GDM1 (cell line): ENCODE measurements around the gene JAG1.
"Not testable (repeated sequence)": the region's sequence is repeated elsewhere in the genome, so short reads cannot be mapped to it uniquely, and the experiment has no call there.

Experiments
- DNase-seq: peaks from one replicate; lab custom pipeline; 2025; lab: John Stamatoyannopoulos, UW

Gene JAG1

GRCh38 chr20:10637031-10637559, 36.7 kb downstream of the JAG1 start:
- DNase-seq = no peak

GRCh38 chr20:10636326-10636818, 37.4 kb downstream of the JAG1 start:
- DNase-seq = no peak

DNA sequence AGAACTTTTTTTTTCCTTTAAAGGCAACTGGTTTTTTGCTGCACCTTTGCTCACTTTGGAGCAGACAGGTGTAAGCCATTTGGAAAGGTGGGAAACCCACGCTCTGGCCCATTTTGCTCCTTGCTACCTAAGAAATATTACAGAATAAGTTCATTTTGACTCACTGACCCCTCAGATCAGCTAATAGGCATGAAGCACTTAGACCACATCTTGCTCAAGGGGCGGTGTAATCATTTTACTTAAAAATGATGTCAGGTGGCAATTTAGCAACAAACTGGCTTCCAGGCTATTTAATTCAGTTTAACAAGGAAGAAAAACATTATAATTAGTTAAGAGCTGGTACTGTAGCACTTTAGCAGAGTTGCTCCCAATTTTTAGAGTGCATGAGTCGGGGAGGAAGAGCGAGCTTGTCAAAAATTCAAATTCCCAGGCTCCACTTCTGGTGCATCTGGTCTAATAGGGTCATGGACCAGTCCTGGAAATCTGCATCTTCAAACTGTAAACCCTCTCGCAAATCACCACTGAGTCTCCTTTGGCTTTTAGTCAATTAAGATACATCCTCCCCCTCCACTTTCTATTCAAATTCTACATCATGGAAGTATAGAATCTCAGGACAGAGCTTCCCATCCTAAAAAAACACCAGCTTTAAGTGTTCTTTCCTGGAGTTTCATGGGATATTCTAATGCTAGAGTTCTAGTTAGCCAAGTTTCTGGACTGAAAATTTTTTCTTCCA, 38.2 kb downstream of the JAG1 start:
- no peak for DNase-seq

DNA sequence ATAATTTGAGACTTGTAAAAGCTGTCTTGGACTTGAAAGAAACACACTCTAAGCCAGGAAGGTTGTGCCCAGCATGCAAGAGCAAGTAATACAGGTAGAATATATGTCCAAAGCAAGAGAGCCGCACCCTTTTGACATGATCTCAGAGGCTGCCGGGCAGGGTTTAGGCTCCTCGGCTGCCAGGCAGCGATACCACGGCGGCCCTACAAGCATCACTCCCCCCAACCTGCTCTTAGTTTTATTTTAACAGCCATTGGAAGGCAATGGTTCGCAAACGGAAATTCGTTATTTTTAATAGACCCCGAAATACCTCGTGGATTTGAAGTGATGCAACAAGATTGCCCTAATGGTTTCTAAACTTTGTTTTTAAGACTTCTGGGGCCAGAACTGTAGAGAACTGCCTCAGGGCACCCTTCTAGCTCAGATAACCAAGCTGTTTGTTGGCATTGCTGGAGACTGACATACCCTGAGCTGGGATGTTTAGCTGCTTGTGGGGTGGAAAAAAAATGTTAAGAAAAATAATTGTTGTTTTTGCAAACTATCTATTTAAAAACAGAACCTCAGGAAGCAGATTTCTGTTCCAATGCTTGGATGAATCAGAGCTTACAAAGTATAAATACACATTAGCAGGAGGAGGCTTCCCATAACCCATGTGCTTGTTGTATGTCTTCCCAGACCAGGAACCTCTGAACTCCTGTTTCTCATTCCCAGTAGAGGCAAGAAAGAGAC, 39.0 kb downstream of the JAG1 start:
- no peak for DNase-seq

- no peak for DNase-seq
Measured at GRCh38 chr20:10634211-10634610, 39.6 kb downstream of the JAG1 start.

DNA sequence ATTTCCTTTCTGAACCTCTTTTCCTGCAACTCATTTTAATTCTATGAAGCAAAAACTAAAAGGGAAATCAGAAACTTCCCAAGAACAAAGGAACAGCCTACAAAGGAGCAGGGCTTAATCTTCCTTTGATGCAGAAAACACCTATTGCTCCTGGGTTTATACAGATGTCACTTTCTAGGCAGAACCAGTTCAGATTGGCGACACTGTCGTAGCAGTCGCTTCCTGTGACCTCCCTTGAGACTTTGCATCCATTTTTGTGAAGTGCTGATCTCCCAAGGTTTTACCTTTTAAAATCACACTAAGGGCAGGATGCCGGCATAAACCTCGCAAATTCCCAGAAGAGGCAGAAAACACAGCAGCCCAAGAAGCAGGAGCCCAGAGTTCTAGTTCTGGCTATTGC, 40.1 kb downstream of the JAG1 start:
- no peak for DNase-seq

DNA sequence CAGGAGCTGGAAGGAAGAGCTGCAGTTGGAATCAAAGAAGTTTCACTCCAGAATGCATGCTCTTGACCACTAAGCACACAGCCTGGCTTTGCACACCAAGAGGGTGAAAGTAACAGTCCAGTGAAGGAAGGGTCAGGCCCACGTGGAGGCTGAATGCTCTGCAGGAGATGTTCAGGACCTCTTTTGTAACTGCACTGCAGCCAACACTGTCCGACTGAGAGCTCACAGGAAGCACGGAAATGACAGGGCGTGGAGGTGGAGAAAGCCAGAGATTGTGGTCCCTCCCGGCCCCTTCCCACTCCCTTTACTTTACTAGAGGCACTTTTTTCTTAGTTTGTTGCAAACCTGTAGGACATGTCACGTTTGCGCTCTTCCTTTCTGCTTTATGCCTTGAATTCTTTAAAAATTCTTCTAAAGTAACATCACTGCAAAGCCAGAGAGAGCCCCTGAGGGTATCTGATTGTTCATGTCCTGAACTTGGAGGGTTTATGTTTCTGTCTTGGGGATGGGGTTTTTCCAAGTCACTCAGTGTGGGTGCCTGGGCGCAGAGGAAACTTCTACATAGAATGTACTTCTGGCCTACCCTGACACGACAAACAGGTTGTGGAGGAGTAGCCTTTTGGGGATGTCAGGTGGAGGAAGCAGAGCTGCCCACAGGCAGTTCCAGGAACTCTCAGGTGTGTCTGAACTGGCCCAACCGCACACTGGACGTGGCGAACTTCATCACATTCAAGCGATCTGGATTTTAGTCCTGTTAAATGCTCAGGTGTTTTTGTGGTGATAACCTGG, 40.9 kb downstream of the JAG1 start:
- no peak for DNase-seq

DNA sequence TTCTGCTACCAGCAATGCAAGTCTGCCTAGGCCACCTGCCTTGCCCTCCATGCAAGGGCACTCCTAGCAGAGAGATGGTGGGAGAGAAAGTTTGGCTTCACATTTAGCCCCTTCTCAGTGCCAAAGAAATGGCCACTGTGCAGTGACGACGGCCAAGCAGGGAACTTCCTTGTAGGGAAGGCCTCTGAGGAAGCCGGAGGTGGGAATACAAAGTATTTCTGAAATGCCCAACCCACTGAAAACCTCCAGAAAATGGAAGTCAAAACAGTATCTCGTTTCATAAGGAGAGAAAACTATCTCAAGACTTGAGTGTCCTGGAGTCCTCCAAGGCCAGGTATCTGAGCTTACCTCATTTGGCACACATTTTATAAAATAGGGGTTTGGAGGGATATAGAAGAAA, 42.7 kb downstream of the JAG1 start:
- no peak for DNase-seq

DNA sequence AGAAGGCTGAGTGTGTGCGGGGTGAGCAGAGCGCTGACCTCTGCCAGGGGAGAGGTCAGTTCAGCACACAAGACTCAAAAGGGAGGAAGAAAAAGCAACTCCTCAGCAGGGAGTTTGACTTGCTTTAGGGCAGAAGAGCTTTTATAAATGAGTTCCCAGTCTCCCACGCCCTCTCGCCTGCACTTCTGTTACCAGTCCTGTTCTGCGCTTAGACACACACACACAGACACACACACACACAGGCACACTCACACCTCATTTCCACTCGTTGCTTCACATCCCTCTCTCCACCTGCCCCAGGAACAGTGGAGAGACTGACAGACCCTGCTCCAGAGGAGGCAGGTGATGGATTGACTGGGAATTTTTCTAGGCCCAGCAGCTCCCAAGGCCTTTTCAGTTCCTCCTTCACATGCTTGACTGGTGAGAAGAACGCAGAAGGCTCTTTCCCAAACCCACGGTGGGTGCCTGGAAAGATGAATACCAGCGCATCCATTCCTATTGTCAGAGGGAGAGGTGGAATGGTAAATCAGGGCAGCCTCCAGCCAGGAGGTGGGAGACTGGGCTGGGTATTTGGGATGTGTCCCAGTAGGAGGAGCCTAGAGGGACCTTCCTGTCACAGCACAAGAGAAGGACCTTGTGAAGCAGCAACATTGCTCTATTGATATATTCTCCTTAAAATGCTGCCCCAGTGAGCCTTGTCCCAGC, 43.7 kb downstream of the JAG1 start:
- DNase-seq = no peak

GRCh38 chr20:10626896-10627295, 46.9 kb downstream of the JAG1 start:
- no peak for DNase-seq

GRCh38 chr20:10625641-10626040, 48.2 kb downstream of the JAG1 start:
- DNase-seq = no peak

- no peak for DNase-seq
Measured at GRCh38 chr20:10622657-10623418, 51.0 kb downstream of the JAG1 start.

DNA sequence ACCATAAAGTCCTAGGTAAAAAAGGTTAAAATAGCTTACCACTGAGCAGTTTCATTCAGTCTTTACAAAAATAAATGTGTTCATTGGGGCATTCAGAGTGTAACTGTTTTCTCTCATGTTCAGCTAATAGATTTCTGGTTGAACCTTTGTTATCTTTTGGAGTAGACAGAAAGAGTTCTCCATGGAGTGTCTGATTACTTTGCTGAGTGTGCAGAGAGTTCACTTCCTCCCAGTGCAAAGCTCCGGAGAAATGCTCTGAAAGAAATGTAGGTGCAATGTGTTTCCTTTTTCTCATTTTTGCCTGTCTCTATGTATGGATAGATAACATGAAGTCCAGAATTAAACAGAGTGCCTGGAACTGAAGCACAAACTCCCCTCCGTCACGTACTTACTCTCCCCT, 52.6 kb downstream of the JAG1 start:
- no peak for DNase-seq

GRCh38 chr20:10619427-10619826, 54.4 kb downstream of the JAG1 start:
- no peak for DNase-seq

GRCh38 chr20:10618611-10619245, 55.1 kb downstream of the JAG1 start:
- no peak for DNase-seq

DNA sequence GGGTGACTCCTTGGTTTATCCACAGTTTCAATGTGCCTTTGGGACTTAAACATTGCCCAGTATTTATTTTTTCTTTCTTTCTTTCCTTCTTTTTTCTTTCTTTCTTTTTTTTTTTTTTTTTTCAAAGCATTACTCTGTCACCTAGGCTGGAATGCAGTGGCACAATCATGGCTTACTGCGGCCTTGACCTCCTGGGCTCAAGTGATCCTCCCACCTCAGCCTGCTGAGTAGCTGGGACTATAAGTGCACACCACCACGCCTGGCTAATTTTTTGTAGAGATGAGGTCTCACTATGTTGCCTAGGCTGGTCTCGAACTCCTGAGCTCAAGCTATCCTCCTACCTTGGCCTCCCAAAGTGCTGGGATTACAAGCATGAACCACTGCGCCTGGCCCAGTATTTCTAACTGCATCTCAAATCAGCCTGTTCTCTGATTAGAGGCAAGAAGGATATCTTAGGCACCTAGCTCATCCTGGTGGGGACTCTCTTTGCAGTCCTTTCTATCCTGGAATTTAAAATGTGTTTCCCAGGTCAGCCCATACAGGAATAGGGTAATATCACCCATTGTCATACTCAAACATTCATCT, 56.2 kb downstream of the JAG1 start:
- not testable (repeated sequence) for DNase-seq

DNA sequence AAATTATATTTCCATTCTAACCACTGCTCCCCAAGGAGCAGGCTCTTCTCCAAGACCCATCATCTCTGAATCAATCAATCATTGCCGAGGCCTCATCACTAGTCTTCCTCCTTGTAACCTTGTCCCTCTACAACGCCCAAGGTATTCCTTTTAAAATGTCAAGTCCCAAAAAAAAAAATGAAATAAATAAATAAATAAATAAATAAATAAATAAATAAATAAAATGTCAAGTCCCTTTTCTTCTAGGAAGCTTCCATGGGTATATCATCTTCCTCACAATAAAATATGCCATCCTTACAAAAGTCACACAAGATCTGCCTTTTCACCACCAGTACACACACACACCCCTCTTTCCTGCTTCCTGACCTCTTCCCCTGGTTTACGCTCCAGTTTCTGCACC, 57.6 kb downstream of the JAG1 start:
- no peak for DNase-seq

DNA sequence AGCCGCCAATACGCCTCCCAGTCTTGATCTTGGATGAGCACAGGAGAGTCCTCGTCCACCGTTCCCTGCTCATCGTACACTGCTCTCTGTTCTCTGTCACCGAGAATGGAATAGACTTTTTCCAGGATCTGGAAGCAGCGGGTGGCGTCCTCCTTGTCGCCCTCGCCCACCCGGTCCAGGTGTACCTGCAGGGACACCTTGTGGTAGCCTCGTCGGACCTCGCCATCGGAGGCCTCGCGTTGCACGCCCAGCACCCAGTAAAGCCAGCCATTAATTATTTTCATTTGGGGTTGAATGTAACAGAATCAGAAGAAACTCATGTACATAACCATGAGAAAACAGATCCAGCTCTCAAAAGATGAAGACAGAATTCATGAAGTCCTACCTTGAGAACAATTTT, 59.9 kb downstream of the JAG1 start:
- DNase-seq = no peak

DNA sequence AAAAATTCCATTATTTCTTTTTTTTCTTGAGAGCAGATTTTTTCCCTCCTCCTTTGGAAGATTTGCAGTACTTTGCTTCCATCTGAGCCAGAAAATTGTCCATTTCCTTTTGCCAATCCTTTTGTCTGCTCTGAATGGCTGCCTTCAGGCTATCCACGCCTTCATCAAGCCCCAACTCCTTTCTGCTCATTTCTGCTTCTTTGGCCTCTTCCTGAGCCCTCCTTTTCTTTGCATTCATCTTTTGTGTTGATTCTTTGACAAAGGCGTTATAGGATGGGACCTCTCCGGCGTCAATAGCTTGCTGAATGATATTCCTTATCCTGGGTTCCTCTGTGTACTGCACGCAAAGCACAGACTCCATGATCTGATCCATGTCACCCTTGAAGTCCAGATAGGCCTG, 60.4 kb downstream of the JAG1 start:
- not testable (repeated sequence) for DNase-seq

- no peak for DNase-seq
Measured at GRCh38 chr20:10611357-10611756, 62.4 kb downstream of the JAG1 start.
